G401 (cell line): ENCODE measurements around the gene FAM210A. TPM values are rescaled to one million over a fixed set of nuclear protein-coding genes. Genes with fewer than 3 reads are reported as not detected.
"Not testable (repeated sequence)": the region's sequence is repeated elsewhere in the genome, so short reads cannot be mapped to it uniquely, and the experiment has no call there.

ENCODE experiments used
- DNase-seq: peaks from one replicate; pipeline ENCODE4 v3.0.0-alpha.2; 2015; ENCODE audit warnings: low spot score
- in situ Hi-C: cut with HindIII; loops from 2 replicates; pipeline ENCODE4 v1.10.0; 2016; ENCODE audit warnings: low sequenced_read_pairs, mixed read lengths
- total RNA-seq: library from RNA; depleted of rRNA; stranded (reverse); fragments of >200 nt; shearing (Covaris generic); gene quantifications from 2 replicates; pipeline ENCODE4 v1.2.3, GENCODE V29; 2014

The FAM210A gene
- total RNA-seq, 1 experiment from 2014 or later = 23.4 TPM

GRCh38 chr18:13712400-13713131 lies 13.8 kb downstream of the FAM210A start:
- in situ Hi-C loops = no loop called here
- no peak for DNase-seq

- DNase-seq = no peak
- in situ Hi-C loops = no loop called here
Observed at GRCh38 chr18:13710414-13710831, 15.9 kb downstream of the FAM210A start.

- in situ Hi-C loops = no loop called here
- DNase-seq = no peak
Observed at GRCh38 chr18:13703899-13704298, 22.5 kb downstream of the FAM210A start.

GRCh38 chr18:13700153-13700552 lies 26.2 kb downstream of the FAM210A start:
- DNase-seq = no peak
- in situ Hi-C loops = no loop called here

GRCh38 chr18:13696961-13697360 lies 29.4 kb downstream of the FAM210A start:
- no peak for DNase-seq
- in situ Hi-C loops = no loop called here

GRCh38 chr18:13695337-13695736 lies 31.0 kb downstream of the FAM210A start:
- in situ Hi-C loops, DNase-seq: not testable (repeated sequence)

GRCh38 chr18:13690060-13690459 lies 36.3 kb downstream of the FAM210A start:
- in situ Hi-C loops, DNase-seq: not testable (repeated sequence)

- peak; percentile 64 for DNase-seq
- in situ Hi-C loops = no loop called here
Observed at GRCh38 chr18:13688191-13689136, 37.9 kb downstream of the FAM210A start.

- in situ Hi-C loops = no loop called here
- no peak for DNase-seq
Observed at GRCh38 chr18:13684546-13684945, 41.8 kb downstream of the FAM210A start.

- DNase-seq = no peak
Observed at GRCh38 chr18:13681701-13682100, 44.7 kb downstream of the FAM210A start.

GRCh38 chr18:13680612-13681011 lies 45.7 kb downstream of the FAM210A start:
- in situ Hi-C loops = no loop called here
- peak; percentile 19 for DNase-seq

More at GRCh38 chr18:13681701-13682100, 44.7 kb downstream of the FAM210A start:
- in situ Hi-C loops = no loop called here

GRCh38 chr18:13677350-13677749 lies 49.0 kb downstream of the FAM210A start:
- DNase-seq, in situ Hi-C loops: not testable (repeated sequence)

GRCh38 chr18:13676471-13676870 lies 49.9 kb downstream of the FAM210A start:
- in situ Hi-C loops = no loop called here
- DNase-seq = no peak

- in situ Hi-C loops = no loop called here
- DNase-seq = no peak
Observed at GRCh38 chr18:13672657-13673056, 53.7 kb downstream of the FAM210A start.

GRCh38 chr18:13661779-13662256 lies 64.5 kb downstream of the FAM210A start:
- in situ Hi-C loops = no loop called here
- no peak for DNase-seq

- no peak for DNase-seq
- in situ Hi-C loops = no loop called here
Observed at GRCh38 chr18:13661051-13661778, 65.1 kb downstream of the FAM210A start.

- DNase-seq = no peak
- in situ Hi-C loops = no loop called here
Observed at GRCh38 chr18:13660510-13660909, 65.8 kb downstream of the FAM210A start.

GRCh38 chr18:13658436-13659204 lies 67.7 kb downstream of the FAM210A start:
- in situ Hi-C loops = no loop called here

GRCh38 chr18:13657974-13658373 lies 68.4 kb downstream of the FAM210A start:
- in situ Hi-C loops = no loop called here
- DNase-seq = no peak

More at GRCh38 chr18:13658436-13659204, 67.7 kb downstream of the FAM210A start:
- no peak for DNase-seq
